Stimulated activated CD8-positive, alpha-beta memory T cell treated with anti-CD3 and anti-CD28 coated beads, Interleukin-4, amount 100 ng/mL, for 1 hour (primary cell): ENCODE data around the gene DPM1.

ENCODE experiments used
- DNase-seq, 2 donors: peaks; one replicate each; pipeline ENCODE4 v3.0.0-alpha.2; 2020; ENCODE audit warnings: low read depth in 2 of 2, low spot score in 1 of 2

DPM1 gene

DNA sequence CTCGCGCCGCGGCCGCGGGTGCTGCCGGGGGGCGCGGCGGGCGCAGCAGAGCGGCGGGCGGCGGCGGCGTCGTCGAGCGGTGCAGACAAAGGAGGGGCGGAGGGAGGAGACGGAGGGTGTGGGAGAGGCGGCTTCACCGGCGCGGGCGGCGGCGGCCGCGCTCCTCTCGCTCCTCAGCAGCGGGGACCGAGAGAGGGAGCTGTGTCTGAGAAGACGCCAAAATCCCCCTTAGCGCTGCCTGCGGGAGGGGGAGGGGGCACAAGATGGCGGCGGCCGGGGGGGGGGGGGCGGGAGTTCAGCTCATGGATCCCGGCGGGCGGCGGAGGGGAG, 27.4 kb downstream of the DPM1 start:
- DNase-seq = no peak

DNA sequence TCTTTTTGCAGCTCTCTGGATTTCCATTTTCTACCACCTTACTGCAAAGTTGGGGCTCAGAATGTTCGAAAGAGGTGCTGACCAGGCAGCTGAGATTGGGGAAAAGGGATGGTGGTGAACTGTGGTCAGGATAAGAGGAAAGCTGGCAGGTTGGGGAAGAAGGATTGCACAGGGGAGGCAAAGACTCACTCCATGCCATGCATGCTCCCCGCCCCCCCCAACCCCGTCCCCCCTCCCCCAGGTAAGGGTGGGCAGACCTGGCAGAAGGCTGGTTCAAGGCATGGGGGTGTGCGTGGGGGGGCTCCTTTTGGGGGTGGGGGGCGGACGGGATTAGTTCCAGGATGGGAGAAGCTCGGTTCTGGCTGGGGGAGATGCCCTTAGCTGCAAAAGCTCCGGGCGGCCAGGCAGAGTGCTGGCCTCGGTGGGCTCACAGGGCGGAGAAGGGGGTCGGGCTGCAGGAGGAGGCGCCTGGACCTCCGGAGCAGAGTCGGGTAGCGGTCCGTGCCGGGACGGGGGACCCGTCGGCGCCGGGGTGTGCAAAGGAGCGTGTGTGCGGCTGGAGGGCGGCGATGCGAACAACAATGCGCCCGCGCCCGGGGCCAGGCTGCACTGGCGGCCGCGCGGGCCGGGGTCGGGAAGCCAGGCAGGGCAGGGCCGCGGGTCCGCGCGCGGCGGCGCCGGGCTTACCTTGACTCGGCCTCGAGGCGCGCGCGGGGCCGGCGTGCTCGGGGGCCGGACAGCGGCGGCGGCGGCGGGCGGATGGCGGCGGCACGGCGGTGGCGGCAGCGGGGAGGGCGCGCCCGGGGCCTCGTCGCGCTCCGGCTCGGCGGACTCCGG, 28.0 kb downstream of the DPM1 start:
- no peak for DNase-seq

DNA sequence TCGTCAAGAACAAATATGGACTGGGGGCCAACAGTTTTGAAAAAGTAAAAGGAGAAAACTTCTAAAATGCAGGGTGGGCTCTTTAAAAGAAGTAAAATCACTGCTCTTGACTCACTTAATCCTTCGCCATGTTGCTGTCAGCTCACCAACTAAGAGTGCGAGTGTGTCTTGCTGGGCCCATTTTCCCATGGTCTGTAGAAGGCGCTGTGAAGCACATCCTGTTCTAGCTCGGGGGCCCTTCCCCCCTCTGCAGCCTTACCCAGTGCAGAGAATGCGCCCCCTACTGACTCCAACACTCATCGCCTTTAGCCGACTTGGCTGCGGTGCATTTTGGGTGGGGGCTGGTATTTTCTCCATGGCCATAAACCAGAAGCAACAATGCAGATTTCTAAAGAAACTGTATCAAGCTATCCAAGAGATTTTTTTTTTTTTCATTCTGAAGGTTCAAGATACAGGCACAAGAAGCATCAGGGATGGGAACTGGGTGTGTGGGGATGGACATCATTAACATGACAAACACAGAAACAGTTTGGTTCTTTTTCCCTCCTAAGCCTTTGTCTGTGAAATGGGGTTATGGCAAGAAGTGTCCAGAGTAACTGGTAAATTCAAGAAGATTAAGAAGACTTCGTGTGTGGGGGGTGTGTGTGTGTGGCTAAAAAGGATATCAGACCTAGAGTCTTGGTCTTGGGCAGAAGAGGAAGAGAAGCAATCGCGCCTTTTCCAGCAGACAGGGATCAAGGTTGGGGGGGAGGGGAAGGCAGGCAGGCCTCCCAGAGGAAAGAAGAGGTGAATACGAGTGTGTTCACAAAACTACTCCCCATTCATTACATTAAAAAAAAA, 28.8 kb downstream of the DPM1 start:
- DNase-seq = peak; percentile 67 to 77

DNA sequence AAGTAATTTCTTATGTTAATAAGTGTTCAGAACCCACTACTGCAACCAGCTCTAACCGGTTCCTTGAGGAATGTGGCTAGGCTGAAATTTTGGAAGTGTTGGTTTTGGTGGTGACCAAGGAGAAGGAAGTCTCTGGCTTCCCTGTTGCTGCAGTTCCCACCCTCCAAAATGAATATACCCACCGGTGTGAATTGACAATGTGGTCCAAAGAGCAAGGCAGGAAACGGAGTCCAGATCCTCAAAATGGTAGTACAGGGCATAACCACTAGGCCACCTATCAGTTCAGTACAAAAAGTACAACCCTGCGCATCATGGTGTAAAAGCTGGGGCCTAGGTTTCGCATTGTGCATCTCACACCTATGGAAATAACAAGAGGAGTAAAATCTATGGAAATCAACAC, 29.9 kb downstream of the DPM1 start:
- no peak for DNase-seq

GRCh38 chr20:50926530-50926929, 31.8 kb downstream of the DPM1 start:
- DNase-seq = no peak

DNA sequence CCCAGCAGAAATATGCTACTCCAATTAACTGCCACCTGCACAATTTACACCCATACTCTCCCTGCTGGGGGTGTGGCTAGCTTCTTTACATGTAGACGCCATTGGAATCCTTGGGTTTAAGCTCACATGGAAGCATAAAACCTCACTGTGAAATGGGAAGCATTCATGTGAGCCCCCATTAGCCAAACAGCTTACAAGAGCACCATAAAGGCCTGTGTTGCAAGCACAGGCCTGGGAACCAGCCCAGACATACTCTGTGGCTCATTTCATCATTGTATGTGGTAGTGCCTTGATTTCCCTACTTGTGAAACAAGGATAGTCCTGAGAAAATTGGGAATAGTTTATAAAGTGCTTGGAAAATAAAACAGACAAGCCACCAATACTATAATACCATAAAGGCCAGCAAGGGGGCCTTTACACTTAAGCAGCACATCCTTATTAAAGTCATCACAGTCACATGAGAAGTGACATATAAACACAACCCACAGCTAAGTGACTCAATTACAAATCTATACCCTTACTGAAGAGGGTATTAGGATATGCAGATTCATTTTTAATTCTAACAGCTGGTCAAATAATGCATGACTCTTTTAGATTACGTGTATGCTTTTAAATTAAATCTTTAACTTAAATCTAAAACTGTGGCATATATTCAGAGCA, 33.9 kb downstream of the DPM1 start:
- DNase-seq = no peak

DNA sequence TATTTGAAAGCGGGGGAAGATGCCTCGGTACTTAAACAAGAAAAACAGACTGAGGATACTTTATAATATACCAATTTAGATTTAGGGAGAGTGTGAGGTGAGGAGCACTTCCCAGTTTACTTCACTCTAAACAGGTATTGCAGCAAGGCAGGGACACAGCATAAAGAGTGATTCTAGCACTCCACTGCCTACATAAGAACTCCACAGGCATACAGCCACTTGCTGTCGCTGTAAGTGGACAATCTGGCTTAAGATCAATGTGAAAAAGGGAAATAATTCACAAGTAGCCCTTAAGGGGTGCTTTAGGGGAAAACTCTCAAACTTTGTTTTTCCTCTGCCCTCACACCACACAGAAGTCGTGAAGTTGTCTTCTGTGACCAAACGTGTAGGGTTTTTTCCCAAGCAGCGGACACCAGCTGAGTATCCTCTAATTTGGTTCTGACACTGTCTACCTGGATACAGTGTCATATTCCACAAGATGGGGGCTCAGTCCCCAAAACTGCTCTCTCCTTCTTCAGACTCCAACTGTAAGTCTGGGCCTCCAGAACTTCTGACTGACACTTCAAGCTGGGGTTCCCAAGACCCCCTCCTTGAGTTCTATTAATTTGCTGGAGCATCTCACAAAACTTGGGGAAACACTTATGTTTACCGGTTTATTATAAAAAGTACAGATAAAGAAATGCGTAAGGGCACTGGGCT, 36.4 kb downstream of the DPM1 start:
- no peak for DNase-seq

GRCh38 chr20:50920997-50921396, 37.3 kb downstream of the DPM1 start:
- DNase-seq = no peak

GRCh38 chr20:50919567-50919966, 38.8 kb downstream of the DPM1 start:
- no peak for DNase-seq

DNA sequence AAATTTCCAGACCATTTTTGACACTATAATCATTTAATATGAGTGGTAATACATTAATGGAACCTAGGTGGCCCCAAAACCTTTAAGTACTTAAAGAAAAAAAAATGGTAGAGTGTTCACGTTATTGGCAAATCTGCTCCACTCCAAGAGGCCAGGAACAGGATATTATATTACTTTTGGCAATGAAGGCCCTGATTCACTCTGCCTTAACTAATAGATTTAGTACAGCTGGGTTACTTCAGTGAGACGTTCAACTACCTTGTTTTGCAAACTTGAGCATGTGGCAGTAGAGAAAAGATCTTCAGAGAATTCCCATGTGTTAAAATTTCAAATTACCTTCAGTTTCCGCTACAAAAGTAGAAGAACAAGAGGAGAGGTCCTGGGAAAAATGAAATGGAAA, 39.9 kb downstream of the DPM1 start:
- DNase-seq = no peak

GRCh38 chr20:50916934-50917333, 41.4 kb downstream of the DPM1 start:
- no peak for DNase-seq

- no peak for DNase-seq
Observed at GRCh38 chr20:50916257-50916656, 42.1 kb downstream of the DPM1 start.

DNA sequence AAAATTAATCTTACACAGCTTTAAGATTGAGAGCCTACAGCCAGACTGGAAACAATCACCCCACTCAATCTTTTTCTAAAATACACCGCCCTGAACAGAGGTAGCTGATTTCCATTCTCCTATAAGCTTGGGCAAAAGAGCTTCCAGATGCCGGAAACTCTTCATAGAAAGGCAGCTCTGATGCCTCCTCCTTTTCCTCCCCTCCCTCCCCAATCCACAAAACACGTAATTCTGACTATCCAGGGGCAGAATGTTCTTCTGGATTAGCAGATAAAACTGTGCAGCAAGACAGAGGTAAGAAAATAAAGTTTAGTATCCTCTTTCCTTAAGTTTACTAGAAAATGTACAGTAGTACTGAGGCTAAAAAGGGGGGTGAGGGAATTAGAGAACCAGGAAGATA, 42.9 kb downstream of the DPM1 start:
- DNase-seq = no peak

DNA sequence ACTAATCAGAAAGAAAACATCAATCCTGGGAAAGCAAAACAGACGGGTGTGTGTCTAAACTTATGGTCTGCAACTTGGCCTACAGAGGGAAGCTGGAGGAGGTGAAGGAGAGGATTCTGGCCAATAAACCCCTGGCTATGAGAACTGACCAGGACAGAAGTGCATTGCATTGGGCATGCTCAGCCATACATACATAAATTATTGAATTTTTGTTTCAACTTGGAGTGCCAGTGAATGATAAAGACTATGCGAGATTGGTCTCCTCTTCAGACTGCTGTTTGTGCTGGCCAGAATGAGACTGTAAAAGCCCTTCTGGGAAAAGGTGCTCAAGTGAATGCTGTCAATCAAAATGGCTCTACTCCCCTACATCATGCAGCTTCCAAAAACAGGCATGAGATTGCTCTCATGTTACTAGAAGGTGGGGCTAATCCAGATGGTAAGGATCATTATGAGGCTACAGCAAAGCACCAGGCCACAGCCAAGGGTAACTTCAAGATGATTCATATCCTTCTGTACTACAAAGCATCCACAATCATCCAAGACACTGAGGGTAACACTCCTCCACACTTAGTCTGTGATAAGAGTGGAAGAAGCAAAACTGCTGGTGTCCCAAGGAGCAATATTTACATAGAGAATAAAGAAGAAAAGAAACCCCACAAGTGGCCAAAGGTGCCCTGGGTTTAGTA, 44.5 kb downstream of the DPM1 start:
- DNase-seq = no peak

DNA sequence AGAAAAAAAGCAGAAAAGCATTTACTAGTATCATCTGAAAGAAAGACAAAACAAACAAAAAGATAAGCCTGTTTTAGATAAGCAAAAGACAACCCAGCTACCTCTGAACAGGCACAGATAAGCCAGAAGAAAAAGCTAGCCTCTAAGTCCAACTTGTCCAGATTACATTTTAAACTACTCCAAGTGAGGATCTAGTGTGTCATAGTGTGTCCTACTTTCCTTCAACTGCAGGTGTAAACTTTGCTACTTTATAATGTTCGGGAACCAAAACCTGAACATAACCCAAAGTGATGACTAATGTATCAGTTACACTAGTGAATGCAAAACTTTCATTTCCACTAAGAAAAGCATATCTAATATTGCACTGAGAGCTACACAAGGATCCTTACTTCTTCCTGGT, 46.6 kb downstream of the DPM1 start:
- DNase-seq = no peak

GRCh38 chr20:50911030-50911429, 47.3 kb downstream of the DPM1 start:
- DNase-seq = no peak

GRCh38 chr20:50909413-50909812, 48.9 kb downstream of the DPM1 start:
- DNase-seq = no peak

- no peak for DNase-seq
Observed at GRCh38 chr20:50904067-50904570, 54.2 kb downstream of the DPM1 start.

- no peak for DNase-seq
Observed at GRCh38 chr20:50903353-50904051, 54.8 kb downstream of the DPM1 start.

GRCh38 chr20:50901301-50901700, 57.0 kb downstream of the DPM1 start:
- no peak for DNase-seq
